Effector memory CD4-positive, alpha-beta T cell (primary cell): Measurements from ENCODE around the gene HEATR1.

Source experiments
- DNase-seq, 3 donors: peaks; one replicate each; pipeline ENCODE4 v3.0.0-alpha.2; 2020
- H3K27ac ChIP-seq: 2 replicates; pipeline ENCODE4 v1.7.0; 2013; ENCODE audit warnings: mild to moderate bottlenecking, low read length, moderate library complexity; ENCODE audit not compliant: insufficient read depth, poor library complexity, severe bottlenecking
- H3K27me3 ChIP-seq: replicated peaks from 2 replicates; pipeline ENCODE4 v1.7.0; 2013; ENCODE audit warnings: mild to moderate bottlenecking, low read length; ENCODE audit not compliant: insufficient read depth, control insufficient read depth, poor library complexity, severe bottlenecking
- H3K36me3 ChIP-seq: 2 replicates; pipeline ENCODE4 v1.7.0; 2013; ENCODE audit warnings: mild to moderate bottlenecking, low read length, moderate library complexity; ENCODE audit not compliant: control insufficient read depth, insufficient read depth
- H3K4me1 ChIP-seq: 2 replicates; pipeline ENCODE4 v1.7.0; 2013; ENCODE audit warnings: low read length, mild to moderate bottlenecking; ENCODE audit not compliant: control insufficient read depth, insufficient read depth, poor library complexity, severe bottlenecking
- H3K4me3 ChIP-seq: 2 replicates; pipeline ENCODE4 v1.7.0; 2013; ENCODE audit warnings: low read length, low read depth, mild to moderate bottlenecking; ENCODE audit not compliant: insufficient read depth, poor library complexity, severe bottlenecking
- H3K9me3 ChIP-seq: 2 replicates; pipeline ENCODE4 v1.7.0; 2013; ENCODE audit warnings: mild to moderate bottlenecking, low read length, moderate library complexity; ENCODE audit not compliant: control insufficient read depth
- total RNA-seq, 3 donors: gene quantifications; one replicate each; lab custom pipeline; 2026; lab: John Stamatoyannopoulos, UW

Gene HEATR1, protein sequence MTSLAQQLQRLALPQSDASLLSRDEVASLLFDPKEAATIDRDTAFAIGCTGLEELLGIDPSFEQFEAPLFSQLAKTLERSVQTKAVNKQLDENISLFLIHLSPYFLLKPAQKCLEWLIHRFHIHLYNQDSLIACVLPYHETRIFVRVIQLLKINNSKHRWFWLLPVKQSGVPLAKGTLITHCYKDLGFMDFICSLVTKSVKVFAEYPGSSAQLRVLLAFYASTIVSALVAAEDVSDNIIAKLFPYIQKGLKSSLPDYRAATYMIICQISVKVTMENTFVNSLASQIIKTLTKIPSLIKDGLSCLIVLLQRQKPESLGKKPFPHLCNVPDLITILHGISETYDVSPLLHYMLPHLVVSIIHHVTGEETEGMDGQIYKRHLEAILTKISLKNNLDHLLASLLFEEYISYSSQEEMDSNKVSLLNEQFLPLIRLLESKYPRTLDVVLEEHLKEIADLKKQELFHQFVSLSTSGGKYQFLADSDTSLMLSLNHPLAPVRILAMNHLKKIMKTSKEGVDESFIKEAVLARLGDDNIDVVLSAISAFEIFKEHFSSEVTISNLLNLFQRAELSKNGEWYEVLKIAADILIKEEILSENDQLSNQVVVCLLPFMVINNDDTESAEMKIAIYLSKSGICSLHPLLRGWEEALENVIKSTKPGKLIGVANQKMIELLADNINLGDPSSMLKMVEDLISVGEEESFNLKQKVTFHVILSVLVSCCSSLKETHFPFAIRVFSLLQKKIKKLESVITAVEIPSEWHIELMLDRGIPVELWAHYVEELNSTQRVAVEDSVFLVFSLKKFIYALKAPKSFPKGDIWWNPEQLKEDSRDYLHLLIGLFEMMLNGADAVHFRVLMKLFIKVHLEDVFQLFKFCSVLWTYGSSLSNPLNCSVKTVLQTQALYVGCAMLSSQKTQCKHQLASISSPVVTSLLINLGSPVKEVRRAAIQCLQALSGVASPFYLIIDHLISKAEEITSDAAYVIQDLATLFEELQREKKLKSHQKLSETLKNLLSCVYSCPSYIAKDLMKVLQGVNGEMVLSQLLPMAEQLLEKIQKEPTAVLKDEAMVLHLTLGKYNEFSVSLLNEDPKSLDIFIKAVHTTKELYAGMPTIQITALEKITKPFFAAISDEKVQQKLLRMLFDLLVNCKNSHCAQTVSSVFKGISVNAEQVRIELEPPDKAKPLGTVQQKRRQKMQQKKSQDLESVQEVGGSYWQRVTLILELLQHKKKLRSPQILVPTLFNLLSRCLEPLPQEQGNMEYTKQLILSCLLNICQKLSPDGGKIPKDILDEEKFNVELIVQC (N-terminal part only)
- 76.4 to 82.1 (median 81.6) reads per million in 3 donors for total RNA-seq

DNA sequence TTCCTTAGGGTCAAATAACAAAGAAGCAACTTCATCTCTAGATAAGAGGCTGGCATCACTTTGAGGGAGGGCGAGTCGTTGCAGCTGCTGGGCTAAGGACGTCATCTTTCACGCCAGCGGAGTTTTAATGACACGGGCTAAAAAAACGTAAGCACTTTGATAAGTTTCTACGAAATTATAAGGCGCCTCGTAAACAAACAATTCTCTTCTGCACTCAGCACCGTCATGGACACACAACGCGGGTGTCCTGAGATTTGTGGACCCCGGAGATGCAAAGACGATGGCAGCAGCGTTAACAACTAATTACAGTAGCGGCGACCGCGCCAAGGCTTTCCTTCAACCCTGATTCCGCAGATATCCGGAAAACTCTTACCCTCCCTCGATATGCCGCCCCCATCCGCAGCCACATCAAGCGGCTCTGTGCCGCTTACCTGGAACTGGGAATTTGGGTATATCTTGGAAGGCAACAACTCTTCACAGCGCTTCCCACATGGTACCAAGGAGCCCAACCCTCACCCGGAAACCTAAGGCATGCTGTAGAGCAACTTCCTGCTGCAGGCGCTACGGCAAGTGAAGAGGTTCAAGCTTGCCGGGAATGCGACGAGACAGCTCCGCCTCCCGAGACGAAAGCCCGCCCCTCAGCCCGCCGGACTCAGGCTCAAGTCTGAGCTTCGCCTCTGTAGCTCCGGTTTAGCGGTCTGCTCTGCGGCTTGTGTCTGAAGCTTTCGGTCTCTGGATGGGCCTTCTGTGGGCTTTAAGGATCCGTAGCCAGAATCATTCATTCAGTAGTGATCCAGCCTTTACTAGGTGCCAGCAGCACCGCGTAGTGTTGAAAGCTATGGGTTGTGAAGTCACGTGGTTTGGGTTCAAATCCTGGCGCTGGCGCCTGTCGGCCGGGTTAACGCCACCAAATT, at the start of gene HEATR1:
HEATR1 (minus strand) TSS at position 526 of the 914 bp plus-strand sequence; CDS start at position 105, 421 bp downstream.
- H3K4me3 ChIP-seq: peak within 1 kb of the TSS; percentile 99
- DNase-seq: peak; percentile 67 to 76 (median 75)
- H3K27ac ChIP-seq: peak within 1 kb of the TSS; percentile 69
- peaks cover 14% of the 10 kb centered on the region for H3K36me3 ChIP-seq
- H3K4me1 ChIP-seq: peaks cover 10% of the 10 kb centered on the region
- peaks cover 6% of the 10 kb centered on the region for H3K27me3 ChIP-seq
- H3K9me3 ChIP-seq: no peaks in the 10 kb centered on the region

DNA sequence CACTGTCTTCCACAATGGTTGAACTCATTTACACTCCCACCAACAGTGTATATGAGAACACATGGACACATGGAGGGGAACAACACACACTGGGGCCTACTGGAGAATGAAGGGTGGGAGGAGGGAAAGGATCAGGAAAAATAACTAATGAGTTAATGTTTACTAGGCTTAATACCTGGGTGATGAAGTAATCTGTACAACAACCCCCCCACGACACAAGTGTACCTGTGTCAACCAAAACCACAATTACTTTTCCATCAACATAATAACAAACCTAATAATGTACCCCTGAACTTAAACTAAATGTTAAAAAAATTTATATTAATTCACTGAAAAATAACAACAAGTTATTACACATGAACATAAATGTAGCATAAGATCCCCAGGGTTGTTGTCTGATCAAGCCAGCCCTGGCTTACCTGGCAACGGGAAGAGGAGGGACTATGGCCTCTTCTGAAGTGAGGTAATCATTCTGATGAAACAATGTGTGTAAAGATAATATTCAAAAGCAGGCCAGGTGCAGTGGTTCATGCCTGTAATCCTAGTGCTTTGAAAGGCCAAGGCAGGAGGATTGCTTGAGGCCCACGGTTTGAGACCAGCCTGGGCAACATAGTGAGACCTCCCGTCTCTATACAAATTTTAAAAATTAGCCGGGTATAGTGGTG, 40.8 kb upstream of the HEATR1 start:
- H3K9me3 ChIP-seq: no peaks in the 10 kb centered on the region
- no peaks in the 10 kb centered on the region for H3K4me1 ChIP-seq
- H3K27me3 ChIP-seq: no peaks in the 10 kb centered on the region
- no peak for DNase-seq
- H3K4me3 ChIP-seq: no peak overlapping the region
- H3K27ac ChIP-seq: no peak overlapping the region
- no peaks in the 10 kb centered on the region for H3K36me3 ChIP-seq

DNA sequence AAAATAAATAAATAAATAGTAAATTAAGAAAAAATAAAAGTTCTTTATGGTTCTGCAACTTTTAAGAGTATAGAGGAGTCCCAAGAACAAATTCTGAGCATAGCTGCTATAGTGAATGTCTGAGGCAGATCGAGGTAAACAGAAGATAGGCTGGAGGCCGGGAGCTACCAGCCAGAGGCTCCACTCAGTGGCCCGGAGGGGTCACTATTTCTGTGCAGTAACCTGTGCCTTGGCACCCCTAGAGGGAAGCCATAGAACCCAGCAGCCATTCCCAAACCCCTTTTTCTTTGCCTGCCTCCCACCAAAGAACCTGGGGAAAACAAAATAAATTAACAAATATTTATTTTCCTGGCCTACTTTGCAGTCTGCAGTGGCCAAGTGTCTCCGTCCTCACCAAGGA, 38.4 kb upstream of the HEATR1 start:
- Histone ChIP-seq H3K36me3 (no peaks in the 10 kb centered on the region), H3K4me3 (no peak overlapping the region), H3K9me3 (no peaks in the 10 kb centered on the region), H3K27ac (no peak overlapping the region), H3K27me3 (no peaks in the 10 kb centered on the region), H3K4me1 (no peaks in the 10 kb centered on the region)
- no peak for DNase-seq

DNA sequence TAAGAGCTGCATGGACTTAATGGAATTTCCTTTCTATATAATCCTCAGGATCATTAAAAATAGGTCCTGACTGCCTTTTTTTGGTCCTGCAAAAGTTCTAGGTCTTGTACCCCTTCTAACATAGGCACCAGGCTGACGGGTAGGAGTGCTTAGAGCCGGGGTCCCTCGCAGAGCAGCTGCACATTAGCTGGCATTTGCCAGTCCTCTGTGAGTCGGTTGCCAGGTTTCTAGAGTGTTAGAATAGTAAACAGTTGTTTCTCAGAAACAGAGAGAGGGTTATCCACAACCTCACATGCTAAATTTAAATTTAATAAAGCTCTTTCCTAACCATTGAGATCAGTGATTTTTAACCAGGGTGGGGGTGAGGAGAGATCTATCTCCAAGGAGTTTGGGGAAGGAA, 35.4 kb upstream of the HEATR1 start:
- DNase-seq: no peak
- H3K4me1 ChIP-seq: no peaks in the 10 kb centered on the region
- H3K9me3 ChIP-seq: no peaks in the 10 kb centered on the region
- H3K4me3 ChIP-seq: no peak overlapping the region
- no peaks in the 10 kb centered on the region for H3K36me3 ChIP-seq
- no peaks in the 10 kb centered on the region for H3K27me3 ChIP-seq
- H3K27ac ChIP-seq: no peak overlapping the region

DNA sequence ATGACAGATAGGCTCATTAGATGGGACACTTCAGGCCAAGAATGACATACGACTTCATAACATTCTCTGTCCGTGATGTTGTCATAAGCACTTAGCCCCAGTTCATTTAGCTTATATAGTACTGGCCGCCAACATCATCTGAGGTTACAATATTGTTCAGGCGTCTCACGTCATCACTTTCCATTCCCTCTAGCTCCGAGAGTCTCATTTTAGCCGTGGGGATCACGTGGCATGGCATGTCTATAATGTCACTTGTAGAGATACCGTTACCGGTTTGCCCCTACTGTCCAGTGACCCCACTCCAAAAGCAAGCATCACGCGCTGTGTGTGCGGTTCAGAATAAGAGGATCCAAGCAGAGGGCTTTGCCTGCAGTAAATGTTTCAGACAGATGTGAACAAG, 34.6 kb upstream of the HEATR1 start:
- Histone ChIP-seq H3K27ac (no peak overlapping the region), H3K9me3 (no peaks in the 10 kb centered on the region), H3K4me1 (no peaks in the 10 kb centered on the region)

DNA sequence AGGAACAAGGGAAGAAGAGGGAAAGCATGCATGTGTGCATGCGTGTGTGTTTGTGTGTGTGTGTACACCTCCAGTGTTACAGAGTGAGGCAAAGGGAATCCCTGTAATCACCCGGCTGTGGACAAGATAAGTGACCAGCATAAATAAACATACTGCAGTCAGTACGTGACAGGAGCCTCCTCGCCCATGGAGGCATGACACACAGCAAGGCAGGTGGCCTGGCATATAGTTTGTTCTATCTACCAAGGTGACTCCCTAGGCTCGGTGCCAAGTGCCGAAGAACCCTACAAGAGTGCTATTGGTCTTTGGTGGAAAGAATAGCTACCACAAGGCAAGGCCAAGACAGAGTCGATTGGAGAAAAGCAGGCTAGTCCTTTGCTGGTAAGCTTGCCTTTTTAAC, 31.7 kb upstream of the HEATR1 start:
- Histone ChIP-seq H3K36me3 (no peaks in the 10 kb centered on the region), H3K4me1 (no peaks in the 10 kb centered on the region), H3K27me3 (no peaks in the 10 kb centered on the region), H3K27ac (no peak overlapping the region), H3K9me3 (no peaks in the 10 kb centered on the region), H3K4me3 (no peak overlapping the region)
- no peak for DNase-seq

More for the DNA sequence above, 34.6 kb upstream of the HEATR1 start:
- Histone ChIP-seq H3K27me3 (no peaks in the 10 kb centered on the region), H3K36me3 (no peaks in the 10 kb centered on the region), H3K4me3 (no peak overlapping the region)
- no peak for DNase-seq

DNA sequence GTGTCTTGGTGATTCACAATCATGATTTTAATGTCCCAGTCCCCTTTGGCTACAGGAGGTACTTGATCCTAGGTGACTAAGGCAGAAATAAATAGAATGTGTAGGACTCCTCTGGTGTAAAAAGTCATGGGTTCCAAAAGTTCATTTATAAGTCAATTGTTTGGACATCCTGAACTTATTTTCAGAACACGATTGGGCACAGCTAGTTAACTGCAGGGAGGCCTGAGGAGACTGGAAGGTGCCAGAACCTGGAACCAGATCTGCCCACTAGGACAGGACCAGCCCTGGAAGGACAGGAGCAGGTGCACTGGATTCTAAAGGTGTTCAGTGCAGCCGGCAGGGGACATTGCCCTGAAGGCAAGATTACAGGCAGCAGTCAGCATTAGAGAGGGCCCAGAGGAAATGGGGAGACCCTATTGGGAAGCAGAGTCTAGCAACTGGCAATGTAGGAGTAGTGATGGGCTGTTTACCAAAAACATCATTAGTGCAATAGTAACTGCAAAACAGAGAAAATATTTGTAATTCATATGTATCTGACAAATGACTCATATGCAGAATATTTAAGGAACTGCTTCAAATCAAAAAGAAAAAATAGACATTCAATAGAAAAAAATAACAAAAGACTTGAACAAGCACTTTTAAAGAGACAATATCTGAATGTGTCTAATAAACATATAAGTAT, 23.6 kb upstream of the HEATR1 start:
- H3K27ac ChIP-seq: no peak overlapping the region
- no peaks in the 10 kb centered on the region for H3K9me3 ChIP-seq
- H3K4me3 ChIP-seq: no peak overlapping the region
- no peak for DNase-seq
- no peaks in the 10 kb centered on the region for H3K27me3 ChIP-seq
- H3K36me3 ChIP-seq: no peaks in the 10 kb centered on the region
- no peaks in the 10 kb centered on the region for H3K4me1 ChIP-seq

DNA sequence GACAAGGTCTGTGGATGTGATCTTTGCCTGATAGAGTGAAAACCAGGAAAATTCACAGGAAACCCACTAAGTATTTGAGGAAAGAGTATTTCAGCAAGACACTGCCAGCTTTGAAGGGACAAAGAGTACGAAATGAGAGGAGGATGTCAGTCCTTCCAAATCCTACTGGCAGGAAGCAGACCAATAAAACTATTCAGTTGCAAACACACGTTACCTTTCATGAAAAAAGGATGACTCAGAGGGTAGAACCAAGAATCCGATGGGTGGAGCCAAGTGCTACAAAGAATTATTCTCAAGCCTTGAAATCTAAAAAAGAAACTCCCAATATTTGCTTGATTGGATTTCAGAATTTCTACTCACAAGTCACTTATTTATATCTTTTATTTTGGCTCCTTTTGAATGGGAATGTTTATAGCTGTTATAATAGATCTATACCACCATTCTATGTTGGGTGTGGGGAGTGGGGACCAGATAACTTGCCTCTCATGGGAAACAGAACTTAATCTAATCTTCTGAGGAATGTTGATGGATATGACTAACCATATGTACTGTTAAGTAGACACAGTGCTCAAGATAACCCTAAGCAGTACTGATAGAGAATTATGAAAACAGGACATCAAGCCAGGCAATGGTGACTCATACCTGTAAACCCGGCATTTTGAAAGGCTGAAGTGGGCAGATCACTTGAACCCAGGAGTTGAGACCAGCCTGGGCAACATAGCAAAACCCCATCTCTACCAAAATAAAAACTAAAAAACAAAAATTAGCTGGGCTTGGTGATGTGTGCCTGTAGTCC, 19.3 kb upstream of the HEATR1 start:
- H3K4me3 ChIP-seq: no peak overlapping the region
- DNase-seq: no peak
- H3K27me3 ChIP-seq: peaks cover 5% of the 10 kb centered on the region
- H3K4me1 ChIP-seq: no peaks in the 10 kb centered on the region
- no peaks in the 10 kb centered on the region for H3K36me3 ChIP-seq
- no peaks in the 10 kb centered on the region for H3K9me3 ChIP-seq
- H3K27ac ChIP-seq: no peak overlapping the region
